Cardiac septum (tissue), 1 donor: Measurements from ENCODE around the gene BNIP1. TPM values are rescaled to one million over a fixed set of nuclear protein-coding genes. Genes with fewer than 3 reads are reported as not detected.

Experiments used
- DNase-seq: peaks from one replicate; pipeline ENCODE4 v3.0.0-alpha.2; 2020; ENCODE audit warnings: low spot score
- intact Hi-C: fragments of 100-400 bp; cut with DNase I; formaldehyde crosslinking; loops from one replicate; pipeline ENCODE4 v1.14.0; 2022
- total RNA-seq: library from RNA; stranded (reverse); fragmentation: NEBNext Ultra II Directional; extraction: Animal tissue kit (Norgen Biotek cat#: 25700); gene quantifications from one replicate; pipeline ENCODE4 v1.2.1, GENCODE V29; 2021
- donor health status: DM: no; HTN: no; CAD: no.

BNIP1 gene
- total RNA-seq, 1 donor from 2014 or later = 11.1 TPM

DNA sequence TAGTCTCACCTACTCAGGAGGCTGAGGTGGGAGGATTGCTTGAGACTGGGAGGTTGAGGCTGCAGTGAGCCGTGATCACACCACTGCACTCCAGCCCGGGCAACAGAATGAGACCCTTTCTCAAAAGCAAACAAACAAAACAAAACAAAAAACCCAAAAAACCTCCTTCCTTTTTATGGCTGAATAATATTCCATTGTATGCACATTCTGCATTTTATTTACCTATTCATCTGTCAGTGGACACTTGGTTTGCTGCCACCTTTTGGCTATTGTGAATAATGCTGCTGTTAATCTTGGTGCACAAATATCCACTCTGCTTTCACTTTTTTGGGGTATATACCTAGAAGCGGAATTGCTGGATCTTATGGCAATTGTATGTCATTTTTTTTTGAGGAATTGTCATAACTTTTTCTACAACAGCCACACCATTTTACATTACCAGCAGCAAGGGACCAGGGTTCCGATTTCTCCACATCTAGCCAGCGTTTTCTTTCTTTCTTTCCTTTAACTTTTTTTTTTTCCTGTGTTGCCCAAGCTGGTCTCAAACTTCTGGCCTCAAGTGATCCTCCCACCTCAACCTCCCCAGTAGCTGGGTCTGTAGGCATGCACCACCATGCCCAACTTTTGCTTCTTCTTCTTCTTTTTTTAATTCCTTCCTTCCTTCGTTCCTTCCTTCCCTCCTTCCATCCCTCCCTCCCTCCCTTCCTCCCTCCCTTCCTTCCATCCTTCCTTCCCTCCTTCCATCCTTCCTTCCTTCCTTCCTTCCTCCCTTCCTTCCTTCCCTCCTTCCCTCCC, 60.1 kb downstream of the BNIP1 start:
- no peak for DNase-seq
- intact Hi-C loops = no loop called here

DNA sequence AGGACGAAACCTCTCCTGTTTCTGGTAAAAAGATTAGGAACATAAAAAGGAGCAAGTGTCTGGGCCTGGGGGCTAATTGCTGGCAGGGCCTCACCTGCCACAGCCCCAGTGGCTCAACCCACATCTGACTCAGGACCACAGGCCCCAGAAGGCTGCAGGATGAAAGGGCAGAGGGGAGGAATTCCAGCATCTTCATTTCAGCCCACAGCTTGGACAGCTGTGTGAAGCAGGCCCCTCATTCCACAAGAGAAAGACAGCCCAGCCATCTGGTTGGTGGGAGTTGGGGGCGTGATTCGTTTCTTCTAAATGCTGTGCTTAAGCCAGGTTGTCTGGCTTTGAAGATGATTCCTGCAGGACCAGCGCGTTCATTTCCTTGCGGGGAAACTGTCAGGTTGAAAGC, 61.6 kb downstream of the BNIP1 start:
- intact Hi-C loops = no loop called here
- DNase-seq = no peak

DNA sequence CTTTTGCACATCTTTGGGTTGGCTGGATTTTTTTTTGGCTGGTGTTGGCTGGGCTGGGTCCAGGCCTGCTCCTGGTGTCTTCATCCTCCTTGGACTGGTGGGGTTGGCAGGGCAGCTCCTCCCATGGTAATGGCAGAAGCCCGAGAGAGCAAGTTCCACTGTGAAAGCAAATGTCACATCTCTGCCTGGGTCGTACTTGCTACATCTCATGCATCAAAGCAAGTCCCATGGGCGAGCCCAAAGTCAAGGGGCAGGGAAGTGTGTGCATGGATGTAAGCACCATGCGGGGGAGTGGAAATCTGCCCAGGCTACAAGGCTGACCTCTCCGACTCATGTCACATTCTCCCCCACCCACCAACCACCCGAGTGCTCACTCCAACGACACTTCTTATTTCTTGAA, 64.0 kb downstream of the BNIP1 start:
- intact Hi-C loops = no loop called here
- no peak for DNase-seq

DNA sequence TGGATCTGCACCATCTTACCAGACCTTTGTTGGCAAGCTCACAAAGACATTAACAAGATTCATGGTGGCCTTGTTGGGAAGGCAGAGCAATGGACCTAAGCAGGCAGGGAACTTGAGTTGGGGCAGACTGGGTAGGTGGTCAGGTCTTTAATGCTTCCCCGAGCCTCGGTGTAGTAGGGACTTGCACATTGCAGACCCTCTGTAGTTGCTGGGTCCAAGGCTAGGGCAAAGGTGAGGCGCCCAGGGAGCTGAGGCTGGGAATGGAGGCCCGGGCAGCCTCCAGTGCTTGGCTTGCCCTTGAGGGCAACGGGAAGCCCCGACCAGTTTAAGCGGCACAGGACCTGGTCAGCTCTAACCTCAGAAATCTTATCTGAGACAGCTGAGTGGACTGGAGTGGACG, 66.5 kb downstream of the BNIP1 start:
- no peak for DNase-seq
- intact Hi-C loops = no loop called here

DNA sequence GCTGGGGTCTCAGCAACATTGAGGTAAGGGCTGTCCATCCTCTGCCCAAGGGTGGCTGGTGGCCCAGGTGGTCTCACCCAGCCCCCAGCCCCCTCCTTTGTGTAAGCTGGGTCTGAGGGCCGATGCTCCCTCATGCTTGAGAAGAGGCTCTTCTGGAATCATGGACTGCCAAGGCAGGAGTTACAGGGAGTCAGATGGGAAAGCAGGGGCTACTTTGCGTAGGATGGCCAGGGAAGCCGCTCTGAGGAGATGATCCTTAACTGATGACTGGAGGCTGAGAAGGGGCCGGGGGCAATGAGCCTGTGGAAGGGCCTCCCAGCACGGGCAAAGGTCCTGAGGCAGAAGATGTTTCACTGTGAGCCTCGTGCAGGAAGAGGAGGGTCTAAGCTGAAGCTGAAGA, 67.0 kb downstream of the BNIP1 start:
- no peak for DNase-seq
- intact Hi-C loops = no loop called here

DNA sequence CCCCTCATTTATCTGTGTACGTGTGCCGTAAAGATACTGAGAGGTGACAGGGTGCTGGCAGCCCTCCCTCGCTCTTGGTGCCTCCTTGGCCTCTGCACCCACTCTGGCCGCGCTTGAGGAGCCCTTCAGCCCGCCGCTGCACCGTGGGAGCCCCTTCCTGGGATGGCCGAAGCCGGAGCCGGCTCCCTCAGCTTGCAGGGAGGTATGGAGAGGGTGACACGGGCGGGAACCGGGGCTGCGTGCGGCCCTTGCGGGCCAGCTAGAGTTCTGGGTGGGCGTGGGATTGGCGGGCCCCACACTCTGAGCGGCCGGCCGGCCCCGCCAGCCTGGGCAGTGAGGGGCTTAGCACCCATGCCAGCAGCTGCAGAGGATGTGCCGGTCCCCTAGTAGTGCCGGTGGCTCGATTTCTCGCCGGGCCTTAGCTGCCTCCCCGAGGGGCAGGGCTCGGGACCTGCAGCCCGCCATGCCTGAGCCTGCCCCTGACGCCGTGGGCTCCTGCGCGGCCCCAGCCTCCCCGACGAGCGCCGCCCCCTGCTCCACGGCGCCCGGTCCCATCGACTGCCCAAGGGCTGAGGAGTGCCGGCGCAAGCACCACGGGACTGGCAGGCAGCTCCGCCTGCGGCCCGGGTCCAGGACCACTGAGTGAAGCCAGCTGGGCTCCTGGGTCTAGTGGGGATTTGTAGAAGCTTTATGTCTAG, 69.1 kb downstream of the BNIP1 start:
- intact Hi-C loops = no loop called here
- no peak for DNase-seq

Other genes with a start within 250 kb of the BNIP1 start
- 28.1 TPM for gene RPL26L1, start 185.1 kb upstream of the BNIP1 start, total RNA-seq
- gene ATP6V0E1, start 160.8 kb upstream of the BNIP1 start, total RNA-seq = 201 TPM
- gene CREBRF, start 88.2 kb upstream of the BNIP1 start, total RNA-seq = 20.2 TPM
- gene NKX2-5, start 90.7 kb downstream of the BNIP1 start, total RNA-seq = 157 TPM
- 6.0 TPM for gene STC2, start 183.9 kb downstream of the BNIP1 start, total RNA-seq